Colonic mucosa (tissue), 4 donors: ENCODE data around the gene GHRHR. TPM values are rescaled to one million over a fixed set of nuclear protein-coding genes. Genes with fewer than 3 reads are reported as not detected.

Source experiments
- DNase-seq: peaks from one replicate; pipeline ENCODE4 v3.0.0-alpha.2; 2020
- H3K27ac ChIP-seq: fragments of 200-600 bp; one replicate; pipeline ENCODE4 v1.8.0; 2021
- H3K27me3 ChIP-seq: fragments of 200-600 bp; one replicate; pipeline ENCODE4 v1.8.0; 2021
- H3K36me3 ChIP-seq: fragments of 200-600 bp; one replicate; pipeline ENCODE4 v1.8.0; 2021
- H3K4me1 ChIP-seq: fragments of 200-600 bp; one replicate; pipeline ENCODE4 v1.8.0; 2021; ENCODE audit warnings: mild to moderate bottlenecking
- H3K4me3 ChIP-seq: fragments of 200-600 bp; one replicate; pipeline ENCODE4 v1.8.0; 2021
- H3K9ac ChIP-seq, 2 donors: one replicate each; pipeline ENCODE4 v1.7.0; 2013; ENCODE audit warnings: control low read depth in 2 of 2, low read depth in 2 of 2, low read length in 2 of 2
- H3K9me3 ChIP-seq: fragments of 200-600 bp; one replicate; pipeline ENCODE4 v1.8.0; 2021
- CTCF ChIP-seq: fragments of 200-600 bp; IDR thresholded peaks from one replicate; pipeline ENCODE4 v1.8.0; 2022; ENCODE audit warnings: antibody characterized with exemption, mild to moderate bottlenecking
- intact Hi-C: fragments of 100-400 bp; cut with DNase I; formaldehyde crosslinking; loops from one replicate; pipeline ENCODE4 v1.14.1; 2022
- total RNA-seq, 2 donors: library from RNA; stranded (reverse); fragmentation: NEBNext Ultra II Directional in 1 of 2; extraction: Animal tissue kit (Norgen Biotek cat#: 25700) in 1 of 2; gene quantifications; one replicate each; pipeline ENCODE4 v1.2.1, GENCODE V29; 2021
- donor health status: healthy.
- donor health status: DM: no; HTN: no; CAD: no.
- donor health status: DM: no; HTN: no; CAD: no.

GHRHR gene
- total RNA-seq, 2 donors from 2014 or later: not detected

- no peaks in the 10 kb centered on the region for H3K27me3 ChIP-seq
- no peak for TF ChIP-seq CTCF
- no peak overlapping the region for H3K27ac ChIP-seq
- intact Hi-C loops: no loop called here
- H3K4me3 ChIP-seq: no peak overlapping the region
- H3K4me1 ChIP-seq: no peaks in the 10 kb centered on the region
- H3K9me3 ChIP-seq: no peaks in the 10 kb centered on the region
- DNase-seq: no peak
- H3K9ac ChIP-seq: no peak overlapping the region
- H3K36me3 ChIP-seq: no peaks in the 10 kb centered on the region
Observed at GRCh38 chr7:30971840-30972563, 8.2 kb downstream of the GHRHR start.

GRCh38 chr7:30973292-30973691 lies 9.5 kb downstream of the GHRHR start:
- intact Hi-C loops: no loop called here
- peak; percentile 12 for DNase-seq
- no peaks in the 10 kb centered on the region for H3K4me1 ChIP-seq
- H3K9ac ChIP-seq: no peak overlapping the region
- no peak overlapping the region for H3K27ac ChIP-seq
- TF ChIP-seq CTCF: no peak
- no peak overlapping the region for H3K4me3 ChIP-seq
- no peaks in the 10 kb centered on the region for H3K27me3 ChIP-seq
- H3K36me3 ChIP-seq: no peaks in the 10 kb centered on the region
- no peaks in the 10 kb centered on the region for H3K9me3 ChIP-seq

- Histone ChIP-seq H3K36me3 (no peaks in the 10 kb centered on the region), H3K4me3 (no peak overlapping the region), H3K27me3 (no peaks in the 10 kb centered on the region), H3K4me1 (no peaks in the 10 kb centered on the region), H3K27ac (no peak overlapping the region), H3K9ac (no peak overlapping the region), H3K9me3 (no peaks in the 10 kb centered on the region)
- peak; percentile 12 for DNase-seq
- intact Hi-C loops: no loop called here
- no peak for TF ChIP-seq CTCF
Observed at GRCh38 chr7:30973791-30974604, 10.2 kb downstream of the GHRHR start.

- DNase-seq: peak; percentile 84
- intact Hi-C loops: no loop called here
- peak; percentile 68 for TF ChIP-seq CTCF
- Histone ChIP-seq H3K9ac (no peak overlapping the region), H3K36me3 (no peaks in the 10 kb centered on the region), H3K4me1 (no peaks in the 10 kb centered on the region), H3K27ac (no peak overlapping the region), H3K27me3 (no peaks in the 10 kb centered on the region), H3K4me3 (no peak overlapping the region), H3K9me3 (no peaks in the 10 kb centered on the region)
Observed at GRCh38 chr7:30974605-30975255, 11.0 kb downstream of the GHRHR start.

- intact Hi-C loops: no loop called here
- H3K9ac ChIP-seq: no peak overlapping the region
- no peak overlapping the region for H3K27ac ChIP-seq
- TF ChIP-seq CTCF: no peak
- no peaks in the 10 kb centered on the region for H3K9me3 ChIP-seq
- H3K27me3 ChIP-seq: no peaks in the 10 kb centered on the region
- no peaks in the 10 kb centered on the region for H3K36me3 ChIP-seq
- H3K4me3 ChIP-seq: no peak overlapping the region
- DNase-seq: peak; percentile 9
- H3K4me1 ChIP-seq: no peaks in the 10 kb centered on the region
Observed at GRCh38 chr7:30975256-30975899, 11.6 kb downstream of the GHRHR start.
